SK-N-DZ (cell line): ENCODE data around the gene TEDC1.

Experiments used
- DNase-seq: peaks from one replicate; pipeline ENCODE4 v3.0.0-alpha.2; 2015; ENCODE audit warnings: low spot score

The TEDC1 gene

DNA sequence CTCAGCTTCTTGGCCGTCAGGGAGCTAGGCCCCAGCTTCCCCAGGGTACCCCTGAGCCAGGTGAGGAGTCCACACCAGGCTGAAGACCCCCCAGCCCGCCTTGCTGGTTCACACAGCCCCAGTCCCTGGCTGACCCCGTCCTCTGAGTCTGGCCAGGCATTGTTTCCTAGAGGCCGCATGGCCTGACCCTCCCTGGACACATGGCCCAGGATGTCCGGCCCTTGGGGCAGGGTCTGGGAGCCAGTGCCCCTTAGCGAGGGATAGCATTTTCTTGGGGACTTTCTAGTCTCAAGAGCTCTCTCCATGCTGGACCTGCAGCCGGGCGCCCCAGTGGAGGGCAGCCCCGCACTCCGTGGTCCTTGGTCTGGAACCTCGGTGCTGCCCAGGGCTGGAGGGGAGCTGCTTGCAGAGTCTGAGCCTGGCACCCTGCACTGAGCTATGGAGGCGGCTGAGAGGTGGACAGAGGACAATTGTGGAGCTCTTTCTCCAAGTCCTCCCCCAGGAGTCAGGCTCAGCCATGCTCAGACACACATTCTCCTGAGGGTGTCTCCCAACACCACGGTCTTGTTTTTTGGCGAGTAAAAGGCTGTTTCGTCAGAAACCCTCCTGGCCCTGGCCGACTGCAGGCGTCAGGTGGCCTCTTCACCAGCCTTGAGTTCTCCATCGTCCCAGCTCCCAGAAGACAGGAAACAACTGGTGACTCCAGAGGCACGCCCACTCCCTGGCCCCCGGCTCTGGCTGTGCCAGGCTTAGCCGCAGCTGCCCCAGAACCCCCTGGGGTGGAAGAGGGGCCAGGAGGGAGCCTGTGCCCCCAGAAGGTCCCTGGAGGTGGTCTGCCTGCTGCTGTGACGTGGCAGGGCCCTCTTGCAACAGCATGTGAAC, 34.1 kb upstream of the TEDC1 start:
- DNase-seq: no peak

DNA sequence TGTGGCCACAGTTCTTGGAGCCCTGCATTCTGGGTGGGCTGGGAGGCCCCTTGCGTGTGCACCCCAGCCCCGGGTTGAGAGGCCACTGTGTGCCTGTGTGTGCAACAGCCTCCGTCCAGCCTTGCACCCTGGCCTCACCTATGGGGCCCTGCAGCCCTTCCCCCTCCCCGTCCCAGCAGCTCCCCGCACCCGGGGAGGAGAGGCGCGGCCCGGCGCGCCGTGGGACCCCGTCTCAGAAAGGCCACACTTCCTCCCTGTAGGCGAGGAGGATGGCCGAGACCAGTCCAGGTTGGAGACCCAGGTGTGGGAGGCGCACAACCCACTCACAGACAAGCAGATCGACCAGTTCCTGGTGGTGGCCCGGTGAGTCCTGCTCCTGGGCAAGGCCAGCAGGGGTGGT, 33.0 kb upstream of the TEDC1 start:
- DNase-seq: no peak

DNA sequence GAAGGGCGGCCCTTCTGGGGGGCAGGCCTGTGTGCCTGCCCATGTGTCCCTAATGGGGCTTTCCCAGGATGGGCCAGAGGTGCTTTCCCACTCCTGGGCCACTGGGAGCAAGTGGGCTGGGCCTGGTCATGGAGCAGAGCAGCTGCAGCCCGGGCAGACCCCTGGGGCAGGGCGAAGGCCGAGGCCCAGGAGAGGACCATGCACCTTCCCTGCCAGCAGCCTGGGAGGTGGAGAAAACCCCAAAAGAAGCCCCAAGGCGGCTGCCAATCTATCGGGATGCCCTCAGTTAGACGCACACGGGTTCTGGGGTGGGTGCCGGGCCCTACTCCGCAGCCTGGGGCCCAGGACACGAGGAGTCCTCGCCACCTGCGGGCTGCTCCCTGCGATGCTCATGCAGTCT, 32.5 kb upstream of the TEDC1 start:
- DNase-seq: no peak

DNA sequence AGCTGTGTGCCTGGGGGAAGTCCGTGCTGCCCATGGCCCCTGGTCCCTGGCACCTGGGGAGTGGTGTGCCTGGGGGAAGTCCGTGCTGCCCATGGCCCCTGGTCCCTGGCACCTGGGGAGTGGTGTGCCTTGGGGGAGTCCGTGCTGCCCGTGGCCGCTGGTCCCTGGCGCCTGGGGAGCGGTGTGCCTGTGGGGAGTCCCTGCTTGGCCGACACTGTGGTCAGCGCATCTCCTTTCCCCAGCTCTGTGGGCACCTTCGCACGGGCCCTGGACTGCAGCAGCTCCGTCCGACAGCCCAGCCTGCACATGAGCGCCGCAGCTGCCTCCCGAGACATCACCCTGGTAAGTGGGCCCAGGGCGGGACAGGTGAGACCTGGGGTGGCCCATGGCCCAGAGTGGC, 30.9 kb upstream of the TEDC1 start:
- no peak for DNase-seq

DNA sequence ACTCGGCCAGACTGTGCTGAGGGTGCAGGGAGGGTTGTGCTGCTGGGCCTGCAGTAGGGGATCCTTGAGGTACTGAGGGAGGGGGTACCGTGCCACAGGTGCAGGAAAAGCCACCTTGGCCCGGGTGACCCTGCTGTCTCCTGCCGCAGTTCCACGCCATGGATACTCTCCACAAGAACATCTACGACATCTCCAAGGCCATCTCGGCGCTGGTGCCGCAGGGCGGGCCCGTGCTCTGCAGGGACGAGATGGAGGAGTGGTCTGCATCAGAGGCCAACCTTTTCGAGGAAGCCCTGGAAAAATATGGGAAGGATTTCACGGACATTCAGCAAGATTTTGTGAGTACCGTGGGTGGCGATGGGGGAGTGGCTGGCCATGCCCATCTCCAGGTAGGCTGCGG, 30.4 kb upstream of the TEDC1 start:
- DNase-seq: no peak

DNA sequence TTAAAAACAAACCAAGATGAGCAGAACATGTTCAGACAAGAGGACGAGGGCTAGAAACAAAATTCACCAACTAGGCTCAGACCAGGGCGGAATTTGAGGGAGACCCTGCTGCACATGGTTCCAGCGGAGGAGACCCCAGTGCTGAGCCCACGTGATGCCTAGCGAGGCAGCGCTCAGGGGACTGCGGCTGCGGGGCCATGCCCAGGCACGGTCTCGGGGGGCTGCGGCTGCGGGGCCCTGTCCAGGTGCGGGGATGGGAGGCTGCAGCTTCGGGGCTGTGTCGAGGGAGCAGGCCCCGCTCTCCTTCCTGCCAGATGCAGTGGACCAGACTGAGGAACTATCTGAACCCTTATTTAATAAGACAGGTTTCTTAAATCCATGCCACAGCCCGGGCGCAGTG, 29.1 kb upstream of the TEDC1 start:
- DNase-seq: no peak

DNA sequence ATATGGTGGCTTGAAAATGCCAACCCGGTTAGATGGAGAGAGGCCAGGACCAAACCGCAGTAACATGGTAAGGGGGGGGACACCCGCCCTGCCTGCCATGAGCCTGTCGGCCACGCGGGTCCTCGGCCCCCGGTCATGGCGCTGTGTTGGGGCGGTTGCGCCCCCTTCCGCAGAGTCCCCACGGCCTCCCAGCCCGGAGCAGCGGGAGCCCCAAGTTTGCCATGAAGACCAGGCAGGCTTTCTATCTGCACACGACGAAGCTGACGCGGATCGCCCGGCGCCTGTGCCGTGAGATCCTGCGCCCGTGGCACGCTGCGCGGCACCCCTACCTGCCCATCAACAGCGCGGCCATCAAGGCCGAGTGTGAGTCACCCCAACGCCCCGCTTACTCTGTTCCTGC, 26.5 kb upstream of the TEDC1 start:
- DNase-seq: no peak

DNA sequence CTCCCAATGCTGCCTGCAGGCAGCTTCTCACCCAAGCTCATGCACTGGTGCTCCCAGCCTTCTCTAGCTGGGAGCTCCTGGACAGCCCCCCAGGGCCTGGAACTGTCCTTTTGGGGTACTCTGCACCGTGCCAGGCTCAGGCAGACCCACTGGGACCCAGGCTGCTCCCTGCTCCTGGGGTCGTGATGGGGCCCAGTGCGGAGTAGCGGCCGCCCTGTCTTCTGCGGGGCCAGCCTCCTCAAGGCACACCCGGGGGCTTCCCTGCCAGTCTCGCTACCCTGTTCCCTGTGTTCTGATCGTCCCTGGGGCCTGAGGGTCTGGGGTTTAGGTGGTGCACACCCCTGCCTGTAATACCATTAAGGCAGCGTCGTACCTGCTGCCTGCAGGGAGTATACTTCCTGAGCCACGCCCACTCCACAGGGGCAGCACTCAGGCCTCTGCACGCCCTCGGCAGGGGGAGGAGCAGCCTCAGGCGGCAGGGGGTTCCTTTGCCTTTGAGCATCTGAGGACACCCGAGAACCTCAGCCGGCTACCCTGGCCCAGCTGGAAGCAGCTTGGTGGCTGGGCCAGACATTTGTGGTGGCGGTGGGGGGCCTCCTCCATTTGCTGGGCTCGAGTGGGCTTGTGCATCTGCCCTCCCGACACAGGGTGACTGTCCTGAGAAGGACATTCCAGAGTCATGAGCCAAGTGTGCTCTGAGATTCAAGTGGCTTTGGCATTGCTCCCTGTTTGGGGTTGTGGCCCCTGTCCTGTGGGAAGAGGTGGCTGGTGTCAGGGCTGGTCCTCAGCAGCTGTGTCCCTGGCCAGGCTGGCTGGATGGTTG, 25.6 kb upstream of the TEDC1 start:
- no peak for DNase-seq

DNA sequence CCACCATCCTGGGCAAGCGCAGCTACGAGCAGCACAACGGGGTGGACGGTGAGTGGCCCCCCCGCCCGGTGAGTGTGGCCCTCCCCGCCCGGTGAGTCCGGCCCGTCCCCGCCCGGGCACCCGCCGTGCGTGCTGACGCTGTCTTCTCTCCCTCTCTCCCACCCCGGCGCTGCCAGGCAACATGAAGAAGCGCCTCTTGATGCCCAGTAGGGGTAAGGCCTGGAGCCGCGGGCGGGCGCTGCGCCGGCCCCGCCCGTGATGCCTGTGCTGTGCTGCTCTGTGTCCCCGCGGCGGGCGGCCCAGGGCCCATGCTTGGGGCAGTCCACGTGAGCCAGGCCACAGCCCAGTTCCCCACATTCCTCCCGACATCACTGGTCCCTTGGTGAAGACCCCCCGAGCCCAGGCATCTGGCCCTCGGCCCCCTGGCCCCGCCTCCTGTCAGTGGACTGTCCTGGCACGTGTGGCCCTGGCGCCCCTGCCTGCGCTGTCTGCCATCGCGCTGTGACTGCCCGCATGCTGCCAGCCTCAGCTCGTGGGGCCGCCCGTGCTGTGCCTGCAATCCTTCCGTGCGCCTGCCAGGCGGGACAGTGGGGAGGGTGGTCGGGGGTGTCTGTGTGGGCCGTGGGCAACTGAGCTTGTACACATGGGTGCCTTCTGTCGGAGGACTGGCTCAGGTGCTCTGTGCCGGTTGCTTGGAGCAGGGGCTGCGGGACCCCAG, 24.4 kb upstream of the TEDC1 start:
- DNase-seq: no peak

DNA sequence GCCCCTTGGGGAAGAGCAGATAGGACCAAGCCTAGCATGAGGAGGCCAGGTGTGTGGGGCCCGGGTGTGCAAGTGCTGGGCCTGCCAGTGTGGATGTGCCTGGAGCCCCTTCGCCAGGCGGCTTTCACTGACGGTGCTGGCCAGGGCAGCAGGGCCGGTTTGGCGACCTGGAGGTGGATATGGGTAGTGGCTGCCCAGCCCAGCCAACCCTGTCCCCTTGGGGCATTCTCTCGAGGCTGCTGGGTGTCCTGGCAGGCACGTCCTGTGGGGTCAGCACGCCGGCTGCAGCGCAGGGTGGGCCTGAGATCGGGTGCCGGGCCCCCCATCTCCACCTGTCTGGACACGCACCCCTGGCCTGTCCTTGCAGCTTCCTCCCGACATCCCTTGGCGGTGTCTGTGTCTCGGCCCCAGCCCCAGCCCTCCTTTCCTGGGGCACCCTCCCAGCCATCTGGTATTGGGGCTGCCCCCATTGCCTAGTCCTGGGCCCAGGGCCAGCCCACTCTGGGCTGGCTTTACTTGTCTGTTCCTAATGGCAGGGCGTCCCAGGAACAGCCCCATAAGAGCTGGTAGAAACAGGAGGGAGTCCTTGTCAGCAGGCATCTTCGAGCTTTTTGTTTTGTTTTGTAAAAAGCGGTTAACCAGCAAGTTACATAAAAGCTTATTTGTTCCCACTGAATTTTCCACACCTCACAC, 23.7 kb upstream of the TEDC1 start:
- DNase-seq: no peak

DNA sequence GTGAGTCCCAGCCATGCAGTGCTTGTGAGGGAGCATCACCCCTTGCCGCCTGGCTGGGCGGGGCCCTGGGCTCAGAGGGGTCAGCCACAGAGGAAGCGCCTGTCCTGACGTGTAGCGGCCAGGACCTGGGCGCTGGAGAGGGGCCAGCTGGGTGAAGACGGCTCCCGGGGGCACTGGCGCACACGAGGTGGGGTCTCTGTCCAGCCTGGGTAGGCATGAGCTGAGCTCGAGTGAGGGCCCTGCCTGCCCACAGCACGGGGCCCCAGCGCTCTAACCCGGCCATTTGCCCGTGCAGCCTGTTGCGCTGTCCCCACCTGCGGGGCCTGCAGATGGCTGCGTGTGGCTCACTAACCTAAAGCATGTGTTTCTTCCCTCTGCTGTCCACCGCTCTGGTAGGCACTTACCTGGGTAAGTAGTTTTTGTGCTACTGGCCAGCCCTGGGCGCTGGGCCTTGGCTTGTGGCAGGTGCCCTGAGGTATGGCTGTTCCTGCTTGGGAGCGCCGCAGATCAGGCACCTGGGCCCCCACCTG, 23.0 kb upstream of the TEDC1 start:
- DNase-seq: no peak

DNA sequence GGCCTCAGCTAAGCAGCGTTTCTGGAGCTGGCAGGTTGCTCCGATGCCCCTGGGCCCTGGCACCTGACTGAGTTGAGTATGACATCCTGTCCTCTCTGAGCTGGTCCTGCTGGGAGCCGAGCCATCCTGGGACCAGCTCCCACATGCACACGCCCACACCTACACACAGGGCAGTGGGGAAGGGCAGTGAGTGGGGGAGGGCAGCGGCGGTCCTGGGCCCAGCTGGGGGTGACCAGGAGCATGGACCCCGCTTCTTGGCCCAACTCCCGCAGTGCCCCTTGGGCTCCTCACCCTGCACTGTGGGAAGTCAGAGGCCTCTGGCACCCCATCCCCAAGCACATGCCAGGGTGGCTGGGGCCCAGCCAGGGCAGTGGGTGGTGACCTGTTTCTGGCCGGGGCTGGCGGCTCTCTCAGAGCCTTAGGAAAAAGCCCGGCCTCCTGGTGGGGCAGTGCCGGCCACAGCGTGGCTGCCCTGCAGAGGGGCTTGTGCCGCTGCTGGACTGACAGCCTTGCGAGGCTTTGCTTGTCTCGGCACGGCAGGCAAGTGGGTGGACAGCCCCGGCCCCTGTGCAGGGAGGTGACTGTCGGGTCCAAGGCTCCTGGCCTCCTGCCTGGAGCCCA, 22.3 kb upstream of the TEDC1 start:
- DNase-seq: no peak

DNA sequence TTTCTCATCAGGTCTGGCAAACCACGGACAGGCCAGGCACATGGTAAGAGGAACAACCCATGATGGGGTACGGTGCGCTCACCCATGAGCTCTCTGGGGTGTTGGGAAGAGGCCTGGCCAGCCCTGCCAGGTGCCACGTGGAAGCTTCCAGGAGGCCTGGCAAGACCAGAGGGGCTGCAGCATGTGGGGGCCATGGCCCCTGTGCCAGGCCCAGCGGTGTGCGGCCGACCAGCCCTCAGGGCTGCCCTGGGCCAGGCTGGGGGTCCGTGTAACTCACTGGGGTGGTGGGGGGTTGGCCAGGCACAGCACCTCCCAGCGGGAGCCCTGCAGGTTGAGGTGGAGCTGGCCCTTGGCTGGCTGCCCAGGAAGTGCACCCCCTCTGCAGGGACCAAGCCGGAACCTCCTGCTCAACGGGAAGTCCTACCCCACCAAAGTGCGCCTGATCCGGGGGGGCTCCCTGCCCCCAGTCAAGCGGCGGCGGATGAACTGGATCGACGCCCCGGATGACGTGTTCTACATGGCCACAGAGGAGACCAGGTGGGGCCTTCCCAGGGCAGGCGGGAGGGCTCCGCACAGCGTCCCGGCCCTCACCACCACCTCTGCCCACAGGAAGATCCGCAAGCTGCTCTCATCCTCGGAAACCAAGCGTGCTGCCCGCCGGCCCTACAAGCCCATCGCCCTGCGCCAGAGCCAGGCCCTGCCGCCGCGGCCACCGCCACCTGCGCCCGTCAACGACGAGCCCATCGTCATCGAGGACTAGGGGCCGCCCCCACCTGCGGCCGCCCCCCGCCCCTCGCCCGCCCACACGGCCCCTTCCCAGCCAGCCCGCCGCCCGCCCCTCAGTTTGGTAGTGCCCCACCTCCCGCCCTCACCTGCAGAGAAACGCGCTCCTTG, 21.3 kb upstream of the TEDC1 start:
- DNase-seq: no peak

DNA sequence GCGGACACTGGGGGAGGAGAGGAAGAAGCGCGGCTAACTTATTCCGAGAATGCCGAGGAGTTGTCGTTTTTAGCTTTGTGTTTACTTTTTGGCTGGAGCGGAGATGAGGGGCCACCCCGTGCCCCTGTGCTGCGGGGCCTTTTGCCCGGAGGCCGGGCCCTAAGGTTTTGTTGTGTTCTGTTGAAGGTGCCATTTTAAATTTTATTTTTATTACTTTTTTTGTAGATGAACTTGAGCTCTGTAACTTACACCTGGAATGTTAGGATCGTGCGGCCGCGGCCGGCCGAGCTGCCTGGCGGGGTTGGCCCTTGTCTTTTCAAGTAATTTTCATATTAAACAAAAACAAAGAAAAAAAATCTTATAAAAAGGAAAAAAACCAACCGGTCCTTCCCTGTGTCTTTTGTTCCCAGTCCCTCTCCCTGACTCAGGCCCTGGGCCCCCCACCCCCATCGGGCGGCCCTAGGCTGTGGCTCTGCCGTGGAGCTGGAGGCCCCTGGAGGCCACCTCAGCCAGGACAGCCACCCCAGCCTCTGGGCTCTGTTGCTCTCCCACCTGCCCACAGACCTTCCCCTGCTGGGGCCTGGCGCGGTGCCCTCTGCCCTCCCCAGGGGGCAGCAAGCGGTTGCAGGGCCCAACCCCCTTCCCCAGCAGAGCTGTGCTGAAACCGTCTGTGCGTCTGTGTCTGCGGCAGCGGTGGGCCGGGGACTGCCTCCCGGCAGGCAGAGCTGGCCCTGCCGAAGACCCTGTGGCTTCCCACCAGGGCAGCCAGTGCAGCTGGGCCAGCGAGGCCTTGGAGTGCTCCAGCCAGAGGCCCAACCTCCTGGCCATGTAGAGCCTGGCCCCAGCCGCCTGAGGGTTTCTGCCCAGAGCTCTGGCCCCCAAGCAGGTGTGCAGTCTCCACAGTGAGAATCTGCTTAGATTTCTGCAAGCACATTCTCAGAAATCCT, 20.4 kb upstream of the TEDC1 start:
- no peak for DNase-seq

DNA sequence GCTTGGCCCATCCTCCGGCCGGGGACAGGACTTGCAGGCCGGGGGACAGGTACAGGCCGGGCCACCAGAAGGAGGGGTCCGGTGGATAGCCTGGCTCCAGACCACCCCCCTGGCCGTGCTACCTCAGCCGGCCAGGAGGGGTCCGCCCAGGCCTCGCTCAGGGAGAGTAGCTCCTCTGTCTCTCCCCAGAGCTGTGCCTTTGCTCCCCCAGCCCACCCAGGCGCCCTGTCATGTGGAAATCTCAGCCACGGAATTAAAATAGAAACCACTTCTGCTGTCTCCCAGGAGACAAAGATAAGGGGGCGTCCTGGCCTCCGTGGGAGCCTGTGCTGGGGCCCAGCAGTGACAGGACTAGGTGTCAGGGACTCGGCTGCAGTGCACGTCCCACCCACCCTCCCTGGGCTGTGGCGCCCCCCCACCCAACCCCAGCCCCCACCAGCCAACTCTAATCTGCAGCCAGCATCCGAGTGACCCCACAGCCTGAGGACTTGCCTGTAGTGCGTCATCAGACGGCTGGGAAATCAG, 19.7 kb upstream of the TEDC1 start:
- DNase-seq: peak; percentile 35

DNA sequence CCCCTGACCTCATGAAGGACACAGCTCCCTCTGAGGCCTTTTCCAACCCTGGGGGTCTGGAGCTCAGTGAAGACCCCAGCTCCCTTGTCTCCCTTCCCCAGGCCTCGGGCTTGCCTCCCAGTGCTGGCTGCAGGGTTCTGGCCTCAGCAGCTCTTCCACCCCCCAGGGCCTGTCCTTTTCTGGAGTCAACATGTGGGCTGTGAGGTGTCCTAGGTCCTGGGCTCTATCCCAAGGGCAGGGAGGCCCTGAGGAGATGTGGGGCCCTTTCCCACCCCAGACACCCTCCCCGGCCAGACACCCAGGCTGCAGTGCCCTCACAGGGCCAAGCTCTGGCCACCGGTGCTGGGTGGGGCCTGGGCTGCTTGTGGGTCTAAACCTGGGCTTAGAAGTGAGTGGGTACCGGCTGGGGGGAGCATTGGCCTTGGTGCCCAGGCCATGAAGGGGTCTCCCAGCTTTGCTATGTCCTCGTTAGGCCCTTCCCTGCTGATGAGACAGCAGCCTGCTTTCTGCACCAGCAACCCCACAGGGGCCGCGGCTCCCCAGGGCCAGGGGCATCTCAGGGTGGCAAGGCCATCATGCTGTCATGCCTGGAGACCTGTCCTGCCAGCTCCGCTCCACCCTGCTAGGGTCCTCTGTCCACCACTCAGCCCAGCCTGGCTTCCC, 19.1 kb upstream of the TEDC1 start:
- DNase-seq: no peak

DNA sequence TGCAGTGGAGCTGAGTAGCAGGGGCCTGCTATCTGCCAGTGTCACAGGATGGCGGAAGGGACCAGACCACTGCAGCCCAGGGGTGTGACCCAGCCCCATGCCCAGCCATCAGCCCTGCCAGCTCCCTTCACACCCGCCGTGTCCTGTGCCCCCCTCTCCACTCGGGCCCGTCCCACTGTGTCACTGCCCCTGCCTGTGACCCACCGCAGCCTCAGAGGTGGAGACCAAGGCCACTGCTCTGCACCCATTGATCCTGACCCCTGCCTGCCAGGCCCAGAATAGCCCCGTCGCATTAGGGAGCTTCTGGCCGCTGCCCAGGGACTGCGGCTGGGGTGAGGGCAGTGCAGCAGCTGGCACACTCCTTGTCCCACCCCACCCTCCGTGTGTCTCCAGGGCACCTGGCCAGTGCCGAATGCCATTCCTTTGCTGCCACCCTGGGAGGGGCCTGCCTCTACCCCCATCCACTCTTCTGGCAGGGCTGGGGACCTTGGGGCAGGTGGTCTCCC, 18.5 kb upstream of the TEDC1 start:
- no peak for DNase-seq
